GM18868 (cell line): ENCODE results near the gene LKAAEAR1.

Experiments
- ATAC-seq: cut with Tn5 transposase; IDR thresholded peaks from one replicate; pipeline ENCODE4 v1.9.1; 2021; ENCODE audit warnings: mild to moderate bottlenecking, moderate library complexity; ENCODE audit not compliant: unreplicated experiment

LKAAEAR1 gene

GRCh38 chr20:64111841-64112641 is 27.8 kb upstream of the LKAAEAR1 start:
- ATAC-seq, result no peak

GRCh38 chr20:64110411-64111068 is 26.3 kb upstream of the LKAAEAR1 start:
- no peak for ATAC-seq

- no peak for ATAC-seq
Observed at GRCh38 chr20:64109831-64110391, 25.7 kb upstream of the LKAAEAR1 start.

GRCh38 chr20:64108731-64109681 is 24.8 kb upstream of the LKAAEAR1 start:
- no peak for ATAC-seq

GRCh38 chr20:64107736-64108457 is 23.7 kb upstream of the LKAAEAR1 start:
- ATAC-seq, result no peak

GRCh38 chr20:64106981-64107735 is 23.0 kb upstream of the LKAAEAR1 start, which contains the start of gene NPBWR2:
TSS of gene NPBWR2 (minus strand) at chr20:64107565. CDS start at chr20:64106831, 734 bp downstream.
- peak; percentile 64 for ATAC-seq

GRCh38 chr20:64106435-64106961 is 22.3 kb upstream of the LKAAEAR1 start:
- ATAC-seq, result no peak

GRCh38 chr20:64105846-64106434 is 21.7 kb upstream of the LKAAEAR1 start:
- ATAC-seq, result no peak

GRCh38 chr20:64104667-64105451 is 20.7 kb upstream of the LKAAEAR1 start:
- no peak for ATAC-seq

- ATAC-seq, result no peak
Observed at GRCh38 chr20:64103871-64104666, 19.9 kb upstream of the LKAAEAR1 start.

- no peak for ATAC-seq
Observed at GRCh38 chr20:64102647-64103354, 18.6 kb upstream of the LKAAEAR1 start.

- peak; percentile 47 for ATAC-seq
Observed at GRCh38 chr20:64101731-64102621, 17.8 kb upstream of the LKAAEAR1 start.

- no peak for ATAC-seq
Observed at GRCh38 chr20:64100946-64101688, 16.9 kb upstream of the LKAAEAR1 start.

GRCh38 chr20:64100566-64100888 is 16.3 kb upstream of the LKAAEAR1 start:
- ATAC-seq, result no peak
